Skeletal muscle cell (primary cell): ENCODE results near the gene PLPPR1.

Experiments
- DNase-seq: peaks from one replicate; pipeline ENCODE4 v3.0.0-alpha.2; 2010; ENCODE audit warnings: low read depth
- H3K4me3 ChIP-seq: 2 replicates; pipeline ENCODE4 v1.5.1; 2011; ENCODE audit warnings: low read depth, mild to moderate bottlenecking, control low read depth, low read length, moderate library complexity

The PLPPR1 gene

GRCh38 chr9:101362450-101362849 lies 333.9 kb downstream of the PLPPR1 start:
- no peak for DNase-seq
- no peak overlapping the region for H3K4me3 ChIP-seq

- peak; percentile 10 for DNase-seq
Measured at GRCh38 chr9:101365181-101365580, 336.7 kb downstream of the PLPPR1 start.

GRCh38 chr9:101366038-101366756 lies 337.7 kb downstream of the PLPPR1 start:
- no peak overlapping the region for H3K4me3 ChIP-seq
- peak; percentile 11 for DNase-seq

More at GRCh38 chr9:101365181-101365580, 336.7 kb downstream of the PLPPR1 start:
- H3K4me3 ChIP-seq, result no peak overlapping the region

GRCh38 chr9:101367323-101367722 lies 338.8 kb downstream of the PLPPR1 start:
- DNase-seq, result no peak
- no peak overlapping the region for H3K4me3 ChIP-seq

GRCh38 chr9:101369286-101369685 lies 340.8 kb downstream of the PLPPR1 start:
- DNase-seq, result no peak

GRCh38 chr9:101369884-101370531 lies 341.5 kb downstream of the PLPPR1 start:
- no peak for DNase-seq
- no peak overlapping the region for H3K4me3 ChIP-seq

More at GRCh38 chr9:101369286-101369685, 340.8 kb downstream of the PLPPR1 start:
- H3K4me3 ChIP-seq, result no peak overlapping the region

GRCh38 chr9:101371813-101372212 lies 343.3 kb downstream of the PLPPR1 start:
- no peak overlapping the region for H3K4me3 ChIP-seq
- no peak for DNase-seq

- H3K4me3 ChIP-seq, result no peak overlapping the region
- DNase-seq, result no peak
Measured at GRCh38 chr9:101372327-101373118, 344.0 kb downstream of the PLPPR1 start.
